Measurements from ENCODE around the gene PRELID1. TPM values are rescaled to one million over a fixed set of nuclear protein-coding genes. Genes with fewer than 3 reads are reported as not detected.
"Not testable (repeated sequence)": the region's sequence is repeated elsewhere in the genome, so short reads cannot be mapped to it uniquely, and the experiment has no call there.

PRELID1 gene
- total and polyA plus RNA-seq, 10 of the 15 experiments (the other 5 are each of a cell fraction or from before 2014, with no cell fraction given): 30.9 to 584 (median 254) TPM

DNA sequence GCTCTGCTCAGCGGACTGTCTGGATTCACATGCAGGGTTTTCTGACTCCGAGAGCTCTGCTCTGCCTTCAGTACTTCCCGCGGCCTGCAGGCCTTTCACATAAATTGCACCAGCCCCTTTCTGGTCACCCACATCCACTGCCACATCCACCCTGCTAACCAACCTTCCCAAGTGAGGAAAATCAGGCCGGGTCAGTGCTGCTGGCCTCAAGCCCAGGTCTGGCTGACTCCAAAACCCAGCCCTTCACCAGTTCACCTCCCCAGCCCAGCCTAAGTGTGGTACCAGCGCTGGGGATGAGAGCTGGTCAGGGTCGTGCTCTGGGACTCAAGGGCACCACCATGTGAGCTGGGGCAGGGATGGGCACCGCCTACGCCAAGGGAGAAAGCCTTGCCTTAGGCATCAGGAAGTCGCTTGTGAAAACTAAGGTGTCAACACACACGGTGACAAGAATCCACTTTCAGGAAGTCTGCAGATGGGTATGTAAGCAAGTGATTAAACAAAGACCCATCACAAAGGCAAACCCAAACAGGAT lies 35.6 kb downstream of the PRELID1 start:
- Histone ChIP-seq H3K4me3 (no peak overlapping the region), H2AFZ (ENCODE audit: control insufficient read depth, low read depth, low read length) (no peak overlapping the region), H3K9me3 (replicated peaks; ENCODE audit: control insufficient read depth, insufficient read depth, low read length) (no peaks in the 10 kb centered on the region; the same call in 1 of the 3 replicates), H3K36me3 (ENCODE audit: control insufficient read depth in 2 of 2, insufficient read depth in 2 of 2, low read length in 1 of 2) (peaks cover 21 to 46% of the 10 kb centered on the region in 2 experiments), H3K79me2 (ENCODE audit: control insufficient read depth, insufficient read depth, low read length) (peaks cover 20% of the 10 kb centered on the region), H3K4me1 (ENCODE audit: control insufficient read depth, insufficient read depth, low read length) (no peaks in the 10 kb centered on the region), H3K4me2 (ENCODE audit: control insufficient read depth, insufficient read depth) (no peak overlapping the region), H3K27me3 (replicated peaks in 1 of 2; ENCODE audit: control insufficient read depth in 2 of 2, insufficient read depth in 2 of 2, low read length in 1 of 2) (no peaks in the 10 kb centered on the region), H3K9ac (ENCODE audit: control insufficient read depth, insufficient read depth, low read length) (no peak overlapping the region), H3K27ac (ENCODE audit: control insufficient read depth, insufficient read depth) (no peak overlapping the region), H4K20me1 (ENCODE audit: control insufficient read depth, insufficient read depth) (no peaks in the 10 kb centered on the region)
- no peak for ATAC-seq
- DNase-seq (ENCODE audit: low read depth, low spot score): no peak
- in situ Hi-C loops (cut with MboI) (no loop called here), intact Hi-C loops (cut with micrococcal nuclease; ENCODE audit: unreplicated experiment) (no loop called here)
- no peak for TF ChIP-seq RAD21 (IDR thresholded peaks at IDR 0.05; ENCODE audit: insufficient read depth, low read depth, low read length)
- no peak for TF ChIP-seq IKZF2 (IDR thresholded peaks at IDR 0.05)
- TF ChIP-seq RFX5 (IDR thresholded peaks at IDR 0.05; ENCODE audit: low read depth, low read length): no peak
- TF ChIP-seq E2F8 (IDR thresholded peaks at IDR 0.05; ENCODE audit: low read depth, partially characterized antibody): no peak
- TF ChIP-seq CHD2 (IDR thresholded peaks at IDR 0.05; ENCODE audit: borderline replicate concordance, low read depth, low read length): no peak
- TF ChIP-seq CHD4 (IDR thresholded peaks at IDR 0.05): no peak
- no peak for TF ChIP-seq ESRRA (IDR thresholded peaks at IDR 0.05; ENCODE audit: low read length)
- TF ChIP-seq POLR2A (IDR thresholded peaks at IDR 0.05; ENCODE audit: low read depth, low read length): no peak
- RAD21 ChIA-PET (ENCODE audit: unreplicated experiment): no interaction called here
- FAIRE-seq: no peak
- 91% methylated on average over 11 of the region's 11 CpGs for WGBS (ENCODE audit: insufficient coverage, insufficient replicate concordance, low lambda C conversion rate, missing lambda C conversion rate)
- POLR2A ChIA-PET: no interaction called here
- no TSS peak for BruUV-seq (replicated peaks)
- CTCF ChIA-PET: interaction anchor here (1.0 kb wide), 1 partner anchor 30 kb away, joined by 3 read pairs; no protein-coding TSS in a partner anchor
- SMC1A ChIA-PET (ENCODE audit: uncharacterized antibody, unreplicated experiment): no interaction called here

DNA sequence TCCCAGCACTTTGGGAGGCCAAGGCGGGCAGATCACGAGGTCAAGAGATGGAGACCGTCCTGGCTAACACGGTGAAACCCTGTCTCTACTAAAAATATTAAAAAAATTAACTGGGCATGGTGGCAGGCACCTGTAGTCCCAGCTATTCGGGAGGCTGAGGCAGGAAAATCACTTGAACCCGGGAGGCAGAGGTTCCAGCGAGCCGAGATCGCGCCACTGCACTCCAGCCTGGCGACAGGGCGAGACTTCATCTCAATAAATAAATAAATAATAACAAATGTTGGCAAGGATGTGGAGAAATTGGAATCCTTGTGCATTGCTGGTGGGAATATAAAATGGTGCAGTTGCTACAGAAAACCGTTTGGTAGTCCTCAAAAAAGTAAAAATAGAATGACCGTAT lies 39.4 kb downstream of the PRELID1 start:
- H4K20me1 ChIP-seq (ENCODE audit: control insufficient read depth, insufficient read depth); in situ Hi-C loops (cut with MboI); POLR2A ChIA-PET; H2AFZ ChIP-seq (ENCODE audit: control insufficient read depth, low read depth, low read length); H3K4me2 ChIP-seq (ENCODE audit: control insufficient read depth, insufficient read depth); RAD21 ChIA-PET (ENCODE audit: unreplicated experiment); H3K4me1 ChIP-seq (ENCODE audit: control insufficient read depth, insufficient read depth, low read length); DNase-seq (ENCODE audit: low read depth, low spot score); SMC1A ChIA-PET (ENCODE audit: uncharacterized antibody, unreplicated experiment); H3K4me3 ChIP-seq; H3K9ac ChIP-seq (ENCODE audit: control insufficient read depth, insufficient read depth, low read length); H3K27me3 ChIP-seq (replicated peaks in 1 of 2; ENCODE audit: control insufficient read depth in 2 of 2, insufficient read depth in 2 of 2, low read length in 1 of 2); H3K9me3 ChIP-seq (replicated peaks; ENCODE audit: control insufficient read depth, insufficient read depth, low read length); H3K27ac ChIP-seq (ENCODE audit: control insufficient read depth, insufficient read depth); intact Hi-C loops (cut with micrococcal nuclease; ENCODE audit: unreplicated experiment); BruUV-seq (replicated peaks); ATAC-seq; FAIRE-seq: not testable (repeated sequence)
- H3K36me3 ChIP-seq (ENCODE audit: control insufficient read depth in 2 of 2, insufficient read depth in 2 of 2, low read length in 1 of 2): peaks cover 12 to 18% of the 10 kb centered on the region in 2 experiments; a peak in 3 of 4 replicates
- H3K79me2 ChIP-seq (ENCODE audit: control insufficient read depth, insufficient read depth, low read length): peaks cover 45% of the 10 kb centered on the region
- 97% methylated on average over 14 of the region's 14 CpGs for WGBS (ENCODE audit: insufficient coverage, insufficient replicate concordance, low lambda C conversion rate, missing lambda C conversion rate)
- CTCF ChIA-PET: interaction anchor here (1.2 kb wide), 1 partner anchor 33 kb away, joined by 4 read pairs; no protein-coding TSS in a partner anchor
